NAMALWA (cell line): Measurements from ENCODE around the gene EFHB.
"Not testable (repeated sequence)": the region's sequence is repeated elsewhere in the genome, so short reads cannot be mapped to it uniquely, and the experiment has no call there.

Experiments used
- DNase-seq: peaks from one replicate; pipeline ENCODE4 v3.0.0-alpha.2; 2015; ENCODE audit warnings: low spot score

The EFHB gene

GRCh38 chr3:19931767-19932188 is 2.2 kb downstream of the EFHB start:
- no peak for DNase-seq

DNA sequence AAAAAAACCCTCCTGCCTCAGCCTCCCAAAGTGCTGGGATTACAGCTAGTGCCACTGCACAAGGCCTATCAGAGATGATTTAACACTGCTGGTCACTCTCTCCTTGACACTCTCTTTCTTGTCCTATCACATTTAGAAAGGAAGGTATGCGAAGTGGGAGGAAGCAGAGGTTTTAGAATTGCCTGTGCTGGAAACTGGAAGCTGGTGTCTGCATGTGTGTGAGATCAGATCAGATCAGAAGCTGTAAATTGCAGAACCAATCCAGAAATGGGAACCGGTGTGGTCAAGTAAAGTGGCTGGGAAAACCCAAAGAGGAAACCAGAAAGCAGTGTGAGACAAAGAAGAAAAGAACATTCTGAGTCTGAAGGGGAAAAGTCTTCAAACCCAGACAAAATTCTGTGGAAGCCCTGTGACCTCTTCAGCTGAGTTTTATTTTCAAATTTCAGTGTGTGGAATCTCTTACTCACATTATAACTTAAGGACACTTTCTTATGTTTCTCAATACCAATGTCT is 2.8 kb downstream of the EFHB start:
- DNase-seq: no peak

DNA sequence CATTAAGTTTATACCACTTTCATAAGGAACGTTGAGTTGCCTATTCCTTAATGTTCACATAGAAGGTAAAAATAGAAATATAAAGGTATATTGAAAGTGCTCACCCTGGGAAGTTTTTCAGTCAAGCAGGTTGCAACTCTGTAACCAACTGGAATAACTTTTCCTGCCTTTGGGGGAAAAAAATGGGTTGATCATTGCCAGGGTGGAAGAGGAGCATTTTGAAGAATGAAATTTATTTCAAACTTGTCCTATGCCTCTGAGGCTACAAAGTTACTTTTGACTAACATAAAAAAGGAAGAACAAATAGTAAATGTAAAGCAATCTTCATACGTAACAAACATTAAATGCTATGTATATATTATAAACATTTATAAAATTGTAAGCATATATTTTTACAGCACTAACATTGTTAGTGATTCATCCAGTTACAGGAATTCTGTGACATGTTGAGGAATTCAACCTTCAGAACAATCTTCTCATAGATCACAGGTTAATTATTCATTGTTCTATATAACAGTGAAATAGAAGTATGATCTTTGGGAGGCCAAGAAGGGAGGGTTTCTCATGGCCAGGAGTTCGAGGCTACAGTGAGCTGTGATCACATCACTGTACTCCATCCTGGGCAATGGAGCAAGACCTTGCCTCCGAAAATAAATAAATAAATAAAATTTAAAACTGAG is 13.5 kb downstream of the EFHB start:
- no peak for DNase-seq

- DNase-seq: no peak
Observed at GRCh38 chr3:19917167-19917566, 16.9 kb downstream of the EFHB start.

DNA sequence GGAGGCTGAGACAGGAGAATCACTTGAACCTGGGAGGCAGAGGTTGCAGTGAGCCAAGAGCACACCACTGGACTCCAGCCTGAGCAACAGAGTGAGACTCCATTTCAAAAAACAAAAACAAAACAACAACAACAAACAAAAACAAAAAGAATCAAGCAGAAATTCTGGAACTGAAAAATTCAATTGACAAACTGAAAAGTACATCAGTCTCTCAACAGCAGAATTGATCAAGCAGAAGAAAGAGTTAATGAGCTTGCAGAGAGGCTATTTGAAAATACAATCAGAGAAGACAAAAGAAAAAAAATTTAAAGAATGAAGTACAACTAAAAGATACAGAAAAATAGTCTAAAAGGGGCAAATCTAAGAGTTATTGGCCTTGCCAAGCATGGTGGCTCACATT is 22.6 kb downstream of the EFHB start:
- DNase-seq: no peak

GRCh38 chr3:19907523-19907922 is 26.5 kb downstream of the EFHB start:
- no peak for DNase-seq

- no peak for DNase-seq
Observed at GRCh38 chr3:19903649-19904048, 30.4 kb downstream of the EFHB start.

- DNase-seq: no peak
Observed at GRCh38 chr3:19901918-19902317, 32.1 kb downstream of the EFHB start.

GRCh38 chr3:19901337-19901736 is 32.7 kb downstream of the EFHB start:
- DNase-seq: no peak

GRCh38 chr3:19899833-19900232 is 34.2 kb downstream of the EFHB start:
- DNase-seq: not testable (repeated sequence)

- no peak for DNase-seq
Observed at GRCh38 chr3:19899264-19899663, 34.8 kb downstream of the EFHB start.

- no peak for DNase-seq
Observed at GRCh38 chr3:19898721-19899120, 35.3 kb downstream of the EFHB start.

DNA sequence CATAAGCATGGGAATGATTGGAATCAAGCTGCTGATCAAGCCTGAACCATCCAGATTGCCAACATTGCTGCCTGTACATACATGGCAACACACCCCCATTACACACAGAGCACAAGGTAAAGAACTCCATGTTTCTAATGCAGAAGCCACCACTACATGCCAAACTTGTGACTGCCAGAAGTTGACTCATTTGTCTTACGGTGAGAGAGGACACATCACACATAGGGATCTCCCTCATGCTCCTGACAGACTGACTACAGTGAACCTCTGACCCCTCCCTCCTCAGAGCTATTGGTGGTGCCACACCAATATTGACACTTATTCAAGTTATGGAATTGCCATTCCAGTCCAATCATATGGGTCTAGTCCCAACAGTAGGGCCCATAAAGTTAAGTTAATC is 42.3 kb downstream of the EFHB start:
- DNase-seq: no peak

- DNase-seq: no peak
Observed at GRCh38 chr3:19888428-19889152, 45.4 kb downstream of the EFHB start.

GRCh38 chr3:19887122-19887521 is 46.9 kb downstream of the EFHB start:
- DNase-seq: not testable (repeated sequence)

GRCh38 chr3:19886404-19886803 is 47.6 kb downstream of the EFHB start:
- DNase-seq: no peak

GRCh38 chr3:19885468-19885867 is 48.5 kb downstream of the EFHB start:
- DNase-seq: peak; percentile 58

GRCh38 chr3:19881852-19882251 is 52.2 kb downstream of the EFHB start:
- no peak for DNase-seq

DNA sequence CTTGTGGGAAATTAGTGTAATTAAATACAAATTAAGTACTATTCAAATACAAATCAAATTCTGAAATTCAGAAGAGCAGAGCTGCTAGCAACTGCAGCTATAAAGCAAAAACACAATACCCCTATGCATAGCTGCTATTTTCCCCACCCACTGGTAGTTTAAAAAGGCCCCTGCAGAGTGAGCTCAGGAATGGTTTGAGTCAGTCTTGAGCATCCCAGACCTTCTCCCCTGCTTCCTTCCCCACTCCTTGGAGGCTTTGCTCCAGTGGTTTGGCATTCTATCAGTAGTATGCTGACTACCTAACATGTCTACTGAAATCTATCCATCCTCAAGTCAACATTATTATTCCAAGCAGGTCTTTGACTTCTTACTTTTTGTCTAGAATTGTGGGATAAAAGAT is 53.0 kb downstream of the EFHB start:
- no peak for DNase-seq

DNA sequence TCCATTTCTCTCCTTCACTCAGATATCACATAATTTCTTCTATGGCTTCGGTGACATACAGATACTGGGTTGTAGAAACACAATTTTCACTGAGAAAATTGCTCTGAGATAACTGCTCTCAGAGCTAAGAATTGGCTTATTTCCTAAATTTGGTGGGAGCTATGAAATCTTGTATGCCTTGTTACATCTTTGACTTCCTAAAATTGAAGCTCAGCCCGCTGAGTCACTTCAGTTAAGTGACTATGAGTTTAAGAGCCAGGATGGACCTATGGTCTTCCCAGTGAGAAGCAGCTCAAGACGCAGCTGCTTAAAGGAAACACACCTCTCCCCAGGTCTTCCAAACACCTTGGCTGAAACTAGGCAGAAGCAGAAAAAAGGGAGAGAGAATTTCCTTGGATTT is 56.4 kb downstream of the EFHB start:
- no peak for DNase-seq

DNA sequence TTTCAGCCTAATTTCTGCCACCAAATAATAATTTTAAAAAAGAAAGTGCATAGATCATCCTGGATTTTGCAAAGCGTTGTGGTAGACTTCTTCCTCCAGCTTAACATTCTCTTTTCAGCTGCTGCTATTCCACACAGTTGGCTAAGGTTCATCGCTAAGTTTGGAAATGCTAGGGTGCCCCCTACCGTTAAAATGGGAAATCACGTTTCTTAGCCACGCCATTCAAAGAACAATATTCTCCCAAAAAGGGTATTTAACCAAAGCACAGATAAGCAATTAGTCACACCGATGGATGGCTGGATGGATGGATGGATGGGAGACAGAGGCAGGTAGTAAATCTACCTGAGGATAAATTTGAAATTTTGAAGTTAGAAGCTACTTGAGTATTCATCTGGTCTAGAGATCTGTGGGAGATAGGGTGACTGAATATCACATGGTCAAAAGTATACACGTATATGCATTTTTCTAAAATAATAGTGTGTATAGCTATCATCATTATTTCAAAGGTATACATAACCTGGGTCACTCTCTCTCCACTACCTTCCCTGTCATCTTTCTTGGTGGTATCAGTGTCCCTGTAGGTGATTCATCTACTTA is 67.2 kb downstream of the EFHB start:
- peak; percentile 73 for DNase-seq

DNA sequence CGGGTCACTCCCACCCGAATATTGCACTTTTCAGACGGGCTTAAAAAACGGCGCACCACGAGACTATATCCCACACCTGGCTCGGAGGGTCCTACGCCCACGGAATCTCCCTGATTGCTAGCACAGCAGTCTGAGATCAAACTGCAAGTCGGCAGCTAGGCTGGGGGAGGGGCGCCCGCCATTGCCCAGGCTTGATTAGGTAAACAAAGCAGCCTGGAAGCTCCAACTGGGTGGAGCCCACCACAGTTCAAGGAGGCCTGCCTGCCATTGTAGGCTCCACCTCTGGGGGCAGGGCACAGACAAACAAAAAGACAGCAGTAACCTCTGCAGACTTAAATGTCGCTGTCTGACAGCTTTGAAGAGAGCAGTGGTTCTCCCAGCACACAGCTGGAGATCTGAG is 78.7 kb downstream of the EFHB start:
- DNase-seq: not testable (repeated sequence)

- DNase-seq: not testable (repeated sequence)
Observed at GRCh38 chr3:19846609-19847008, 87.4 kb downstream of the EFHB start.
